K562 (cell line): Measurements from ENCODE around the gene WDR91. TPM values are rescaled to one million over a fixed set of nuclear protein-coding genes. Genes with fewer than 3 reads are reported as not detected.
A peak's percentile ranks its signal among the peaks of the same experiment; 100 is the strongest.

Experiments
- AFF1 ChIP-seq, 2 experiments: fragments of 450-650 bp; IDR thresholded peaks; 2 replicates each; pipeline ENCODE4 v1.6.1; 2018; ENCODE audit warnings: mild to moderate bottlenecking in 2 of 2, low read depth in 1 of 2; ENCODE audit not compliant: partially characterized antibody in 2 of 2
- EHMT2 ChIP-seq: fragments of 450-650 bp; IDR thresholded peaks from 2 replicates; pipeline ENCODE4 v1.6.1; 2018; ENCODE audit warnings: antibody characterized with exemption
- ETS2 ChIP-seq: IDR thresholded peaks from 2 replicates; pipeline ENCODE4 v1.6.1; 2016; ENCODE audit warnings: borderline replicate concordance, missing genetic modification characterization, mild to moderate bottlenecking, moderate library complexity, missing compliant biosample characterization; ENCODE audit not compliant: poor library complexity, severe bottlenecking
- HDAC8 ChIP-seq: fragments of 450-650 bp; IDR thresholded peaks from 2 replicates; pipeline ENCODE4 v1.6.1; 2016; ENCODE audit warnings: mild to moderate bottlenecking, missing genetic modification characterization, moderate library complexity, missing compliant biosample characterization
- HMG20B ChIP-seq: fragments of 250-450 bp; sonication (Bioruptor Pico); IDR thresholded peaks from 2 replicates; pipeline ENCODE4 v1.5.0; 2021; ENCODE audit warnings: mild to moderate bottlenecking
- L3MBTL2 ChIP-seq: fragments of 450-650 bp; IDR thresholded peaks from 2 replicates; pipeline ENCODE4 v1.6.1; 2016; ENCODE audit warnings: mild to moderate bottlenecking, moderate library complexity
- MAX ChIP-seq: sonication (generic); formaldehyde crosslinking; IDR thresholded peaks from 2 replicates; pipeline ENCODE4 v1.9.0; 2022; ENCODE audit warnings: mild to moderate bottlenecking, missing genetic modification reagents
- MED1 ChIP-seq: sonication (generic); formaldehyde crosslinking; IDR thresholded peaks from 2 replicates; pipeline ENCODE4 v1.8.1; 2023; ENCODE audit warnings: missing genetic modification reagents, borderline replicate concordance
- NEUROD1 ChIP-seq: fragments of 150-350 bp; IDR thresholded peaks from 2 replicates; pipeline ENCODE4 v1.6.1; 2014; ENCODE audit warnings: borderline replicate concordance, low read length, low read depth; ENCODE audit not compliant: partially characterized antibody
- NUFIP1 ChIP-seq: fragments of 450-650 bp; IDR thresholded peaks from 2 replicates; pipeline ENCODE4 v1.6.1; 2018; ENCODE audit not compliant: partially characterized antibody
- RBM15 ChIP-seq: fragments of 200-400 bp; formaldehyde crosslinking; IDR thresholded peaks from 2 replicates; pipeline ENCODE4 v1.6.1; 2018; ENCODE audit warnings: mild to moderate bottlenecking, low read length, moderate library complexity; ENCODE audit not compliant: insufficient read depth
- RHOXF2B ChIP-seq: fragments of 250-450 bp; sonication (Bioruptor Pico); conservative IDR thresholded peaks from 2 replicates; pipeline ENCODE4 v1.5.1; 2021
- SOX6 ChIP-seq: fragments of 450-650 bp; IDR thresholded peaks from 2 replicates; pipeline ENCODE4 v1.6.1; 2014; ENCODE audit warnings: mild to moderate bottlenecking
- TAF9B ChIP-seq: fragments of 450-650 bp; IDR thresholded peaks from 2 replicates; pipeline ENCODE4 v1.6.1; 2018; ENCODE audit warnings: mild to moderate bottlenecking; ENCODE audit not compliant: partially characterized antibody
- TAL1 ChIP-seq: fragments of 450-650 bp; IDR thresholded peaks from 2 replicates; pipeline ENCODE4 v1.6.1; 2016; ENCODE audit warnings: mild to moderate bottlenecking
- YBX1 ChIP-seq: fragments of 450-650 bp; IDR thresholded peaks from 2 replicates; pipeline ENCODE4 v1.7.1; 2016; ENCODE audit warnings: mild to moderate bottlenecking
- ZBTB17 ChIP-seq: fragments of 450-650 bp; formaldehyde crosslinking; IDR thresholded peaks from 2 replicates; pipeline ENCODE4 v1.4.0; 2020; ENCODE audit warnings: mild to moderate bottlenecking
- ZKSCAN3 ChIP-seq: fragments of 250-450 bp; sonication (Bioruptor Pico); IDR thresholded peaks from 2 replicates; pipeline ENCODE4 v1.4.0; 2020
- ZNF146 ChIP-seq: IDR thresholded peaks from one replicate; pipeline ENCODE4 v1.6.1; 2018; ENCODE audit warnings: missing compliant biosample characterization; ENCODE audit not compliant: unreplicated experiment
- polyA plus RNA-seq, 8 experiments: library from polyadenylated mRNA; depleted of rRNA in 4 of 8; stranded (reverse) in 5 of 8; unstranded in 3 of 8; fragments of >200 nt; fragmentation: Nextera tagmentation in 2 of 8; fragmentation: Illumina TruSeq in 1 of 8; extraction: Ambion mirVana in 2 of 8; extraction: Trizol in 1 of 8; gene quantifications; 2 replicates each; pipeline versions ENCODE4 v1.2.1 to v1.2.3, GENCODE V29; 2011 to 2014; ENCODE audit warnings: inconsistent platforms in 1 of 8, missing spikeins in 1 of 8
- total RNA-seq, 7 experiments: library from RNA; depleted of rRNA in 6 of 7; stranded (reverse); fragments of >200 nt in 6 of 7; fragmentation: Illumina TruSeq in 2 of 7; extraction: Trizol in 2 of 7; gene quantifications; 2 replicates each; pipeline versions ENCODE4 v1.2.1 to v1.2.3, GENCODE V29; 2011 to 2021; ENCODE audit warnings: low replicate concordance in 1 of 7
- TF ChIP-seq, protein P1 (sequence below): fragments of 450-650 bp; IDR thresholded peaks from 2 replicates; pipeline ENCODE4 v1.7.1; 2018; ENCODE audit warnings: mild to moderate bottlenecking, low read depth; ENCODE audit not compliant: partially characterized antibody
- TF ChIP-seq, protein P2 (sequence below): fragments of 250-450 bp; sonication (Bioruptor Pico); IDR thresholded peaks from 2 replicates; pipeline ENCODE4 v1.5.0; 2021

WDR91 gene
- total and polyA plus RNA-seq, 9 of the 15 experiments (the other 6 are each of a cell fraction or from before 2014, with no cell fraction given), result 1.9 to 18.2 (median 9.8) TPM

DNA sequence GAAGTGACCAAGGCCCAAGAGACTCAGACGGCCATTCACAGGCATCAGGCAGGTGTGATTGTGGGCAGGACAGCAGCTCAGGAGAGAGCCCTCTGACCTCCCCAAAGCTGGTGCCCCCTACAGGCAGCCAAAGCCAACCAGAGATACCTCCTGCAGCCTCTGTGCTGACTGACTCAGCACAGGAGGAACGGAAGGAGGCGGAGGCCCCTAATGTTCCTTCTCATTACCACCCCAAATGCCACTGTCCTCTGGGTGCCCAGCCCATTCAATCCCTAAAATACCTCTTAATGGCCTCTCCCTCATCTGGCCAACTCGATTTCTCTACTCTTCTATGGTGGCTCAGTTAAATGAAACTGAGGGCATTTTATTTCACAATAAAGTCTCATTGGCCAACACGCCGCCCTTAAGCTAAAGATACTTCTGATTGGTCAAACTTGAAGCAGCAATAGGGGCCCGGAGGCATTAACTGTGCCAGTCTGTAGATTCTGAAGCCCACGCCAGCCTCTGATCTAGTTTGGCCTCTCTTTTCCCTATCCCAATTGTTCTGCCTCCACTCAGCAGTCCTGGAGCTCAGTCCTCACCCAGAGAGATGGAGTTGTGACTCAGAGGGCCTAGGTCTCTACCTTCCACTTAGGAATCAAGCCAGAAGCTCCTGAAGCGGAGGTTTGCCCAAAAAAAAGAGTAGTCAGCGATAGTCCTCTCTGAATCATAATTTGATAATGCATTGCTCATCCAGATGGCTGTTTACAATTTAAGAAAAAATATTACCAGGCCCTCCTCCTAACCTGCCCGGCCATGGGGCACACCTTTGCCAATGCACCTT lies 42.0 kb downstream of the WDR91 start (continued):
- TF ChIP-seq TAL1 (no peak), RHOXF2B (CRISPR knock-in tag) (no peak), MED1 (CRISPR knock-in tag) (no peak), NEUROD1 (no peak), YBX1 (no peak), HDAC8 (tag) (no peak), NUFIP1 (no peak), ZNF146 (CRISPR knock-in tag) (no peak), SOX6 (peak; percentile 44; the same call in 1 of the 2 replicates), ETS2 (no peak), L3MBTL2 (peak; percentile 53), ZBTB17 (no peak), MAX (CRISPR knock-in tag) (no peak), HMG20B (no peak), RBM15 (no peak), EHMT2 (no peak), ZKSCAN3 (no peak), AFF1 (IDR thresholded peaks at IDR 0.05; ENCODE audit: low read depth in 1 of 2, partially characterized antibody in 2 of 2) (no peak), TAF9B (no peak)
- TF ChIP-seq, protein P1, sequence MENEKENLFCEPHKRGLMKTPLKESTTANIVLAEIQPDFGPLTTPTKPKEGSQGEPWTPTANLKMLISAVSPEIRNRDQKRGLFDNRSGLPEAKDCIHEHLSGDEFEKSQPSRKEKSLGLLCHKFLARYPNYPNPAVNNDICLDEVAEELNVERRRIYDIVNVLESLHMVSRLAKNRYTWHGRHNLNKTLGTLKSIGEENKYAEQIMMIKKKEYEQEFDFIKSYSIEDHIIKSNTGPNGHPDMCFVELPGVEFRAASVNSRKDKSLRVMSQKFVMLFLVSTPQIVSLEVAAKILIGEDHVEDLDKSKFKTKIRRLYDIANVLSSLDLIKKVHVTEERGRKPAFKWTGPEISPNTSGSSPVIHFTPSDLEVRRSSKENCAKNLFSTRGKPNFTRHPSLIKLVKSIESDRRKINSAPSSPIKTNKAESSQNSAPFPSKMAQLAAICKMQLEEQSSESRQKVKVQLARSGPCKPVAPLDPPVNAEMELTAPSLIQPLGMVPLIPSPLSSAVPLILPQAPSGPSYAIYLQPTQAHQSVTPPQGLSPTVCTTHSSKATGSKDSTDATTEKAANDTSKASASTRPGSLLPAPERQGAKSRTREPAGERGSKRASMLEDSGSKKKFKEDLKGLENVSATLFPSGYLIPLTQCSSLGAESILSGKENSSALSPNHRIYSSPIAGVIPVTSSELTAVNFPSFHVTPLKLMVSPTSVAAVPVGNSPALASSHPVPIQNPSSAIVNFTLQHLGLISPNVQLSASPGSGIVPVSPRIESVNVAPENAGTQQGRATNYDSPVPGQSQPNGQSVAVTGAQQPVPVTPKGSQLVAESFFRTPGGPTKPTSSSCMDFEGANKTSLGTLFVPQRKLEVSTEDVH, result no peak
- TF ChIP-seq, protein P2, sequence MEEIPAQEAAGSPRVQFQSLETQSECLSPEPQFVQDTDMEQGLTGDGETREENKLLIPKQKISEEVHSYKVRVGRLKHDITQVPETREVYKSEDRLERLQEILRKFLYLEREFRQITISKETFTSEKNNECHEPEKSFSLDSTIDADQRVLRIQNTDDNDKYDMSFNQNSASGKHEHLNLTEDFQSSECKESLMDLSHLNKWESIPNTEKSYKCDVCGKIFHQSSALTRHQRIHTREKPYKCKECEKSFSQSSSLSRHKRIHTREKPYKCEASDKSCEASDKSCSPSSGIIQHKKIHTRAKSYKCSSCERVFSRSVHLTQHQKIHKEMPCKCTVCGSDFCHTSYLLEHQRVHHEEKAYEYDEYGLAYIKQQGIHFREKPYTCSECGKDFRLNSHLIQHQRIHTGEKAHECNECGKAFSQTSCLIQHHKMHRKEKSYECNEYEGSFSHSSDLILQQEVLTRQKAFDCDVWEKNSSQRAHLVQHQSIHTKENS (CRISPR knock-in tag), result no peak
